HG02588 (cell line): Measurements from ENCODE around the gene GPR107.

Source experiments
- ATAC-seq: cut with Tn5 transposase; IDR thresholded peaks from one replicate; pipeline ENCODE4 v1.9.1; 2021; ENCODE audit warnings: mild to moderate bottlenecking, moderate library complexity; ENCODE audit not compliant: unreplicated experiment

Gene GPR107

GRCh38 chr9:130155647-130156046 lies 101.9 kb downstream of the GPR107 start:
- ATAC-seq, result no peak

- no peak for ATAC-seq
These were observed 103.0 kb downstream of the GPR107 start for GRCh38 chr9:130156672-130157071.

GRCh38 chr9:130157079-130157478 lies 103.4 kb downstream of the GPR107 start:
- ATAC-seq, result no peak

- no peak for ATAC-seq
These were observed 104.3 kb downstream of the GPR107 start for GRCh38 chr9:130158001-130158400.

GRCh38 chr9:130159057-130159456 lies 105.4 kb downstream of the GPR107 start:
- no peak for ATAC-seq

GRCh38 chr9:130159915-130160670 lies 106.4 kb downstream of the GPR107 start:
- no peak for ATAC-seq

- ATAC-seq, result no peak
These were observed 107.3 kb downstream of the GPR107 start for GRCh38 chr9:130160862-130161470.

- ATAC-seq, result no peak
These were observed 111.9 kb downstream of the GPR107 start for GRCh38 chr9:130165579-130165978.

- no peak for ATAC-seq
These were observed 112.7 kb downstream of the GPR107 start for GRCh38 chr9:130166399-130166798.

GRCh38 chr9:130167927-130168326 lies 114.2 kb downstream of the GPR107 start:
- ATAC-seq, result no peak

- no peak for ATAC-seq
These were observed 117.8 kb downstream of the GPR107 start for GRCh38 chr9:130171226-130172148.

GRCh38 chr9:130172161-130172857 lies 118.6 kb downstream of the GPR107 start, which contains the start of gene NCS1:
NCS1 (plus strand) TSS chr9:130172404; CDS start chr9:130172664, 260 bp downstream.
- ATAC-seq, result no peak

GRCh38 chr9:130172858-130173665 lies 119.4 kb downstream of the GPR107 start:
- ATAC-seq, result no peak

- ATAC-seq, result no peak
These were observed 119.9 kb downstream of the GPR107 start for GRCh38 chr9:130173666-130173983.

GRCh38 chr9:130174025-130174424 lies 120.3 kb downstream of the GPR107 start:
- ATAC-seq, result no peak

- no peak for ATAC-seq
These were observed 121.2 kb downstream of the GPR107 start for GRCh38 chr9:130174920-130175321.

- no peak for ATAC-seq
These were observed 121.6 kb downstream of the GPR107 start for GRCh38 chr9:130175355-130175754.

- ATAC-seq, result no peak
These were observed 123.1 kb downstream of the GPR107 start for GRCh38 chr9:130176760-130177159.

- ATAC-seq, result no peak
These were observed 124.4 kb downstream of the GPR107 start for GRCh38 chr9:130177898-130178805.
